PC-3 (cell line): ENCODE results near the gene CRTC2. TPM values are rescaled to one million over a fixed set of nuclear protein-coding genes. Genes with fewer than 3 reads are reported as not detected.
"Not testable (repeated sequence)": the region's sequence is repeated elsewhere in the genome, so short reads cannot be mapped to it uniquely, and the experiment has no call there.

Experiments used
- ATAC-seq: fragments of 200-7000 bp; cut with Tn5 transposase; 2 replicates; pipeline ENCODE4 v1.9.1; 2020; ENCODE audit warnings: mild to moderate bottlenecking, moderate library complexity
- BruUV-seq: library from RNA; stranded (reverse); fragments of 400-500 nt; replicated peaks from 2 replicates; lab custom pipeline; 2021; lab: Mats Ljungman, UMichigan
- CTCF ChIA-PET: fragments of 300-600 bp; sonication (Branson Sonifier 250); formaldehyde crosslinking; loops from one replicate; lab custom pipeline; 2022; ENCODE audit warnings: antibody characterized with exemption; lab: Charles Lee
- POLR2A ChIA-PET: fragments of 300-600 bp; sonication (Branson Sonifier 250); formaldehyde crosslinking; loops from one replicate; lab custom pipeline; 2022; ENCODE audit warnings: antibody characterized with exemption; ENCODE audit not compliant: unreplicated experiment; lab: Charles Lee
- DNase-seq: peaks from one replicate; pipeline ENCODE4 v3.0.0-alpha.2; 2015
- H2AFZ ChIP-seq: fragments of 300-600 bp; sonication (generic); 2 replicates; pipeline ENCODE4 v1.6.0; 2016; ENCODE audit warnings: antibody characterized with exemption, low read length
- H3F3A ChIP-seq: fragments of 300-600 bp; sonication (generic); one replicate; pipeline ENCODE4 v1.6.0; 2017; ENCODE audit warnings: antibody characterized with exemption, low read length, control low read depth, mild to moderate bottlenecking; ENCODE audit not compliant: unreplicated experiment
- H3K27ac ChIP-seq: fragments of 300-600 bp; sonication (generic); 2 replicates; pipeline ENCODE4 v1.5.1; 2016; ENCODE audit warnings: mild to moderate bottlenecking, low read length
- H3K27me3 ChIP-seq: fragments of 300-600 bp; sonication (generic); 2 replicates; pipeline ENCODE4 v1.6.1; 2016; ENCODE audit warnings: low read length, mixed read lengths
- H3K36me3 ChIP-seq: fragments of 300-600 bp; sonication (generic); 2 replicates; pipeline ENCODE4 v1.6.1; 2016; ENCODE audit warnings: low read depth, mixed run types, low read length, mixed read lengths
- H3K4me1 ChIP-seq: fragments of 300-600 bp; sonication (generic); 2 replicates; pipeline ENCODE4 v1.5.1; 2016; ENCODE audit warnings: low read length; ENCODE audit not compliant: insufficient read depth
- H3K4me2 ChIP-seq: fragments of 300-600 bp; sonication (generic); 2 replicates; pipeline ENCODE4 v1.6.0; 2016; ENCODE audit warnings: low read length
- H3K4me3 ChIP-seq: fragments of 300-600 bp; sonication (generic); 2 replicates; pipeline ENCODE4 v1.5.1; 2016; ENCODE audit warnings: mild to moderate bottlenecking, low read length, mixed read lengths
- H3K79me2 ChIP-seq: fragments of 300-600 bp; sonication (generic); 2 replicates; pipeline ENCODE4 v1.6.1; 2017; ENCODE audit warnings: low read length, mixed read lengths
- H3K9ac ChIP-seq: fragments of 300-600 bp; sonication (generic); 2 replicates; pipeline ENCODE4 v1.6.0; 2016; ENCODE audit warnings: mild to moderate bottlenecking, low read length
- H3K9me2 ChIP-seq: fragments of 300-600 bp; sonication (generic); replicated peaks from 2 replicates; pipeline ENCODE4 v1.6.1; 2016; ENCODE audit warnings: mixed run types, low read length, mixed read lengths
- H3K9me3 ChIP-seq: fragments of 300-600 bp; sonication (generic); 2 replicates; pipeline ENCODE4 v1.6.1; 2016; ENCODE audit warnings: low read length, mixed read lengths
- H4K20me1 ChIP-seq: fragments of 300-600 bp; sonication (generic); 2 replicates; pipeline ENCODE4 v1.6.1; 2016; ENCODE audit warnings: low read length, mixed read lengths
- CTCF ChIP-seq: fragments of 300-600 bp; sonication (generic); conservative IDR thresholded peaks from 2 replicates; pipeline ENCODE4 v1.5.1; 2017; ENCODE audit warnings: antibody characterized with exemption, low read depth, mild to moderate bottlenecking, low read length
- EZH2 ChIP-seq: fragments of 300-600 bp; sonication (generic); IDR thresholded peaks from one replicate; pipeline ENCODE4 v1.6.1; 2017; ENCODE audit warnings: antibody characterized with exemption, mild to moderate bottlenecking, low read length; ENCODE audit not compliant: unreplicated experiment
- EZH2phosphoT487 ChIP-seq: fragments of 300-600 bp; sonication (generic); IDR thresholded peaks from 2 replicates; pipeline ENCODE4 v1.6.1; 2018; ENCODE audit warnings: mild to moderate bottlenecking, antibody characterized with exemption, low read length, borderline replicate concordance
- intact Hi-C: fragments of 100-400 bp; cut with micrococcal nuclease; formaldehyde crosslinking; loops from 2 replicates; pipeline ENCODE4 v1.9.0; 2023
- total RNA-seq: library from RNA; depleted of rRNA; stranded (reverse); fragments of >200 nt; gene quantifications from 2 replicates; pipeline ENCODE4 v1.2.3, GENCODE V29; 2014

The CRTC2 gene
- total RNA-seq, 1 experiment from 2014 or later = 21.0 TPM

- H3K27me3 ChIP-seq = no peaks in the 10 kb centered on the region
- H3K9ac ChIP-seq = peak overlapping the region; percentile 78
- BruUV-seq = no TSS peak
- peak overlapping the region; percentile 74 for H3K4me3 ChIP-seq
- CTCF ChIA-PET = interaction anchor here (1.8 kb wide), 1 partner anchor 22 kb away, joined by 4 read pairs; the partner anchor contains the start of gene SLC39A1
- ATAC-seq = no peak
- no peak for DNase-seq
- H3K4me1 ChIP-seq = peaks cover 19% of the 10 kb centered on the region
- TF ChIP-seq EZH2phosphoT487 = no peak
- no peak for TF ChIP-seq CTCF
- no peak for TF ChIP-seq EZH2
- no peaks in the 10 kb centered on the region for H3K9me2 ChIP-seq
- no peaks in the 10 kb centered on the region for H3K9me3 ChIP-seq
- POLR2A ChIA-PET = no interaction called here
- H3K4me2 ChIP-seq = peak overlapping the region; percentile 93
- H3K27ac ChIP-seq = no peak overlapping the region
- H3K79me2 ChIP-seq = peaks cover 15% of the 10 kb centered on the region
- intact Hi-C loops = no loop called here
- no peaks in the 10 kb centered on the region for H4K20me1 ChIP-seq
- H2AFZ ChIP-seq = peak overlapping the region; percentile 71
- H3K36me3 ChIP-seq = no peaks in the 10 kb centered on the region
- H3F3A ChIP-seq = peaks cover 4% of the 10 kb centered on the region
These were observed 27.0 kb upstream of the CRTC2 start for GRCh38 chr1:153985341-153985912.

GRCh38 chr1:153984123-153984894 lies 25.9 kb upstream of the CRTC2 start:
- ChIA-PET CTCF (no interaction called here), POLR2A (no interaction called here)
- H3K27me3 ChIP-seq = no peaks in the 10 kb centered on the region
- no peaks in the 10 kb centered on the region for H3K9me2 ChIP-seq
- H3K79me2 ChIP-seq = peaks cover 15% of the 10 kb centered on the region
- no peaks in the 10 kb centered on the region for H3K36me3 ChIP-seq
- H3F3A ChIP-seq = peaks cover 4% of the 10 kb centered on the region
- no peak overlapping the region for H2AFZ ChIP-seq
- H3K9me3 ChIP-seq = no peaks in the 10 kb centered on the region
- ATAC-seq (no peak), DNase-seq (no peak)
- no TSS peak for BruUV-seq
- peaks cover 19% of the 10 kb centered on the region for H3K4me1 ChIP-seq
- no peaks in the 10 kb centered on the region for H4K20me1 ChIP-seq
- H3K4me3 ChIP-seq = 0 out of 2 replicates have a peak overlapping the region, but pooled peaks have one; percentile 74
- no peak overlapping the region for H3K27ac ChIP-seq
- H3K4me2 ChIP-seq = peak overlapping the region; percentile 93
- intact Hi-C loops = no loop called here
- TF ChIP-seq EZH2 (no peak), CTCF (no peak), EZH2phosphoT487 (no peak)
- H3K9ac ChIP-seq = no peak overlapping the region

GRCh38 chr1:153981735-153982134 lies 23.3 kb upstream of the CRTC2 start:
- H3F3A ChIP-seq, DNase-seq, H3K27me3 ChIP-seq, H4K20me1 ChIP-seq, H3K36me3 ChIP-seq, H3K9me3 ChIP-seq, intact Hi-C loops, H3K4me3 ChIP-seq, ATAC-seq, H3K4me2 ChIP-seq, H3K27ac ChIP-seq, POLR2A ChIA-PET, H3K9me2 ChIP-seq, H2AFZ ChIP-seq, H3K9ac ChIP-seq, CTCF ChIA-PET: not testable (repeated sequence)
- Histone ChIP-seq H3K4me1 (peaks cover 27% of the 10 kb centered on the region), H3K79me2 (peaks cover 22% of the 10 kb centered on the region)
- TSS peak; percentile 72 for BruUV-seq

- H3F3A ChIP-seq, H3K9me3 ChIP-seq, H2AFZ ChIP-seq, H4K20me1 ChIP-seq, H3K27me3 ChIP-seq, ATAC-seq, BruUV-seq, H3K4me3 ChIP-seq, intact Hi-C loops, H3K9me2 ChIP-seq, H3K27ac ChIP-seq, H3K4me2 ChIP-seq, H3K9ac ChIP-seq, DNase-seq: not testable (repeated sequence)
- Histone ChIP-seq H3K36me3 (peaks cover 13% of the 10 kb centered on the region), H3K79me2 (peaks cover 20% of the 10 kb centered on the region), H3K4me1 (peaks cover 18% of the 10 kb centered on the region)
- POLR2A ChIA-PET = interaction anchor here (0.6 kb wide), 1 partner anchor 16 kb away, joined by 4 read pairs; the partner anchor contains the start of gene SLC39A1
- CTCF ChIA-PET = interaction anchor here (0.6 to 1.9 kb wide), 2 partner anchors 8 to 293 kb away, joined by 8 to 10 read pairs; partner anchors contain the start of gene RAB13
These were observed 20.7 kb upstream of the CRTC2 start for GRCh38 chr1:153979091-153979490.
